Vagina (tissue), 2 donors: ENCODE data around the gene PTPN21.

Experiments
- CTCF ChIP-seq, 3 experiments: fragments of 450-650 bp in 2 of 3; fragments of 200-600 bp in 1 of 3; sonication (generic) in 1 of 3; IDR thresholded peaks; one replicate each; pipeline ENCODE4 v1.5.1; 2017 to 2019; ENCODE audit warnings: antibody characterized with exemption in 3 of 3, mild to moderate bottlenecking in 2 of 3, moderate library complexity in 2 of 3
- POLR2AphosphoS5 ChIP-seq, 2 donors: sonication (generic); formaldehyde crosslinking; IDR thresholded peaks; one replicate each; pipeline ENCODE4 v1.9.0; 2017; ENCODE audit warnings: antibody characterized with exemption in 2 of 2, mild to moderate bottlenecking in 2 of 2, low read depth in 1 of 2; ENCODE audit not compliant: insufficient read depth in 1 of 2

- TF ChIP-seq CTCF (IDR thresholded peaks at IDR 0.05) (no peak), POLR2AphosphoS5 (IDR thresholded peaks at IDR 0.05; ENCODE audit: insufficient read depth in 1 of 2, low read depth in 1 of 2) (no peak)
These were observed 117.1 kb downstream of the PTPN21 start for GRCh38 chr14:88437658-88438057.
